Stimulated activated CD4-positive, alpha-beta T cell treated with anti-CD3 and anti-CD28 coated beads, Interleukin-15, amount 100 ng/mL, for 1 hour (primary cell): ENCODE data around the gene ASB6.
"Not testable (repeated sequence)": the region's sequence is repeated elsewhere in the genome, so short reads cannot be mapped to it uniquely, and the experiment has no call there.

Experiments
- DNase-seq, 2 donors: peaks; one replicate each; pipeline ENCODE4 v3.0.0-alpha.2; 2020; ENCODE audit warnings: low read depth in 1 of 2, low spot score in 1 of 2

ASB6 gene

GRCh38 chr9:129644902-129645301, 3.0 kb upstream of the ASB6 start:
- no peak for DNase-seq

- no peak for DNase-seq
These were observed 2.4 kb upstream of the ASB6 start for GRCh38 chr9:129644365-129644764.

GRCh38 chr9:129643706-129644105, 1.8 kb upstream of the ASB6 start:
- no peak for DNase-seq

DNA sequence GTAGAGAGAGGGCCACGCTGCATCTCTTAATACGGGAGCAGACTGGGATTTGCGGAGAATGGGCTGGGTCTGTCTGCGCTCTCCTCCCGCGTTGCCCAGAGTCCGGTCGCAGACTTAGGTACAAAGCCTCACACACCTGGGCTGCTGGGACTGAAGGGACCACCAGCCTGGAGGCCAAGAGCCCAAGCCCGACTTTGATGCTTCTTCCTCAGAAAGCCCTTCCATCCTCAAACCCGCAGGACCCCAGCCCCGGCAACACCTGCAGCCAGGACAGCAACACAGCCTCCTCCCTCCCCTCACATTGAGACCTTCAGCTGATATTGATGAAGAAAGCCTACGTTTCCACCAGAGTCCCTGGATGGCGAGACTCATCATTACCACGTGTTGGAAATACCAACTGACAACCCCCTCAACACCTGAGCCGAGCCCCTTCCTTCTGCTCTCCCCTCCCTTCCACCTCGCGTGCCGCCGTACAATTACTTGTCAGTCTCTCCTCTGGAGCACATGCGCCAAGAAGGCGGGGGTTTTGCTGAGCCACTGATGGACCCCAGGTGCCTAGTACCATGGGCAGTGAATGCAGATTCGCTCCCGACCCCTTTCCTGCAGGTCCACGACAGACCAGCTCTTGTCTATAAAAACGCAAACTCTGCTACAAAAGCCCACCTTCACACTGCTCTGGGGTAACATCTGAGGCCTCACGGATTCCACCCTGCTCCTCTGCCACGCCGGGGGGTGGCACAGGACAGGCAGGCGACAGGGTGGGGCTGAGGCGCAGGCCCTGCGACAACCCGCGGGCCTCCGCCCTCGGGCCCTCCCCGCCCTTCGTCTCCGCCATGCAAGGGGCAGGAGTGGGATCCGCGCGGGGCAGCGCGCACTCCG, 841 bp downstream of the ASB6 start:
- DNase-seq = no peak

DNA sequence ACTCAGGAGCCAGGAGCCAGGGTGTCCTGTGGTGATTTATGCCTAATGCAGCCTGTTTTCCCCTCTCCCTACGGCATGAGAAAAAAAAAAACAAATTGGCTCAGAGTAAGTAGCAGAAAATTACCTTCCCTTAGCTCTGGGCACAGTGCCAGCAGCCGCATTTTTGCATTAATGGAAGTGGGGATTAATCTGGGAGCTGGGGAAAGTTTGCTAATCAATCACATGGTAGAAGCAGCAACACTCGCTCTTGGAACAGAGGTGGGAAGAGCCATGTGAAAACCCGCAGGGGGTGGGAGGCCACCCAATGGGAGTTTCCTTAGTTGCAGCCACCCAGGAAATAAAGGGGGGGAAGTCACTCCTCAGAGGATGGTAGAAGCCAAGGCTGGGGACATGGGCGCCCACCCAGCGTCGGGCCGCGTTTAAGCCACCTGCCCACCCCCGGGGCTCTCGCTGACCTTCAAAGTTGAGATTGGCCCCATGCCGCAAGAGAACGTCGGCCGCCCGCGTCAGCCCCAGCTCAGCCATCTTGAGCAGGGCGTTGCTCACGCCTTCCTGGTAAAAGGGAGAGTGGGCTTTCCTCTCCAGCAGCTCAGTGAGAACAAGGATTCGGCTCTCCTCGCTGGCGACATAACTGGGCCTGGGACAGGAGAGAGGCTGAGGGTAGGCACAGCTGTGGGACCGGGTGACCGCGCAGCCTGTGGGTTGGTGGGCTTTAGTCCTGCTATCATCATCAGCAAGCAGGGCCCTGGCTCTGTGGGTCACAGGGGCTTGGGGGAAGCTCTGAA, 1.7 kb downstream of the ASB6 start:
- no peak for DNase-seq

- DNase-seq = no peak
These were observed 2.2 kb downstream of the ASB6 start for GRCh38 chr9:129639756-129640085.

- DNase-seq = no peak
These were observed 2.8 kb downstream of the ASB6 start for GRCh38 chr9:129639034-129639630.

DNA sequence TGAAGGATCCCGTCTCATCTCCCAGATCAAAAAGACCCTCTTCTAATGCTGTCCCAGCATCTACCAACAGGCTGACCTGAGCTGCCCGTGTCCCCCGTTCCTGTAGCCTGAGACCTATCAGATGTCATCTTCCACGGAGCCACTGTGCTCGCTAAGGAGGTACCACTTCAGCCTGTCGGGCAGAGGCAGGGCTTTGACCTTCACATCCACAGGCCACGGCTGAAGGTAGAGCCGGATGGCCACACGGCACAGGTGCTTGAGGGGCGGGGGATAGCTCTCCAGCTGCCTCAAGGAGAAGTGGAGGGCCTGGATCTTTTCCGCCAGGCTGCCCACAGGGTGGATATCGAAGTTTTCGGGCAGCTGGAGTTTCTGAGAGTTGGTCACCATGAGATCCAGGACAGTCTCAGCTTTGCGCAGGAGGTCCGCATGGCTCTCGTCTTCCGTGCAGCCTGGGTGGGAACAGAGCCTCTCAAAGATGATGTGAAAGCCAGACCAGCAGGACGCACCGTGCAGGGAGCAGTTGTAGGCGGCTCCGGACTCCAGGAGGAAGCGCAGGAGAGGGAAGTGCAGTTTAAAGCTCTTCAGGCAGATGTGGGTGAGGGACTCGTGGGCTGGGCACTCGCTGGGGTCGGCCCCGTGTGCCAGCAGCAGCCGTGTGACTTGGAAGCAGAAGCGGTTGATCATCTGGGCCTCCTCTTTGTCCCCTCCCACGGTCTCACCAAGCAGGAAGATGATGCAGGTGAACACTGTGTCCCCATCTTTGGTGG, 4.1 kb downstream of the ASB6 start:
- no peak for DNase-seq

DNA sequence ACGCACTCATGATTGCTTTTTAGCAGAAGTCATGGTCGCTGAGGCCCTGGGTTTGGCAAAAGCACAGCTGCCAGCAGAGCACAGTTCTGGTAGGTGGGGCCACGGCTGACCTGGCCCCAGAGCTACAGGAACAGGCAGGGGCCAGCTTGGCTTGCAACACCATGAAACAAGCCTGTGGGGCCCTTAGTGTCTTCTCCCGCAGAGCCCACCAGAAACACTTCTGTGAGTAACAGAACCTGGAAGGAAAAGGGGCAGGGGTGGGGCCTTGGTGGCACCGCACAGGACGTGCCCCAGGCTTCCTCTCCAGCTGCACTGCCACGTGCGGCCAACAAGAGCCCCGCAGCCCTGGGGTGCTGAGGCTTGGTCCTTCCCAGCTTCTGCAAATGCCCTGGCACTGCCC, 4.8 kb downstream of the ASB6 start:
- DNase-seq = no peak

DNA sequence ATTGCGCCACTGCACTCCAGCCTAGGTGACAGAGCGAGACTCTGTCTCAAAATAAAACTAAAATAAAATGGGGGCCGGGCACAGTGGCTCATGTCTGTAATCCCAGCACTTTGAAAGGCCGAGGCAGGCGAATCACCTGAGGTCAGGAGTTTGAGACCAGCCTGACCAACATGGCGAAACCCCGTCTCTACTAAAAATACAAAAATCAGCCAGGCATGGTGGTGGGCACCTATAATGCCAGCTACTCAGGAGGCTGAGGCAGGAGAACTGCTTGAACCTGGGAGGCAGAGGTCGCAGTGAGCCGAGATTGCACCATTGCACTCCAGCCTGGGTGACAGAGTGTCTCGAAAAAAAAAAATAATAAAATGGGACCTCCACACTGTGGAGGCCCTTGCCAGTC, 5.6 kb downstream of the ASB6 start:
- DNase-seq = not testable (repeated sequence)

GRCh38 chr9:129635099-129636065, 6.6 kb downstream of the ASB6 start:
- DNase-seq = no peak

- no peak for DNase-seq
These were observed 8.1 kb downstream of the ASB6 start for GRCh38 chr9:129633848-129634247.

DNA sequence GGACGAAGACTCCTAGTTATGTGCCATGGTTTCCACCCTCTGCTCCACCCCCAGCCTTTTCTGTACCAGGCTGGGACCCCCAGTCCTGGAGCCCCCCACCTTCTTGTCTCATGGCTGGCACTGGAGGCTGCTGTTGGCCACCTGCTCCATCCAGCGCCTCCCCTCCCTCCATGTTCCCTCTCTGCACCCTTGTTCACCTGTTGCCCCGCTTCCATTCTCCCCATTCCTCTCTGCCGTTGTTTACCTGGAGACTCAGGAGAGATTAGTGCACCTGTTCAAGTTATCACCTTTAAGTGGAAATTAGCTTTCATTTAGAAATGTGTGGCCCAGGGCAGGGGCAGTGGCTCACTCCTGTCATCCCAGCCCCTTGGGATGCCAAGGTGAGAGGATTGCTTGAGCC, 8.7 kb downstream of the ASB6 start:
- no peak for DNase-seq

DNA sequence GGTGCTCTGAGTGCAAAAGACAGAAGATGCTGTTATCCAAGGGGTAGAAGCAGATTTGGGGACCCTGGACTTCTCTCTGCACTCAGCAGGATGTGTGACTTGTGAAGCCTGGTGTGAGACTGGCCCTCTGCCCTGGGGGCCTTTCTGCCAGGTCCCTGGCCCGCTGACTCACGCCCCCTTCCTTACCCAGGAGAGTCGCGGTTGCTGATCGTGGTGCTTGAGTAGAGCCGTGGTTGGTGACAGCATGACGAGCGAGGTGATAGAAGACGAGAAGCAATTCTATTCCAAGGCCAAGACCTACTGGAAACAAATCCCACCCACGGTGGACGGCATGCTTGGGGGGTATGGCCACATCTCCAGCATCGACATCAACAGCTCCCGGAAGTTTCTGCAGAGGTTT, 9.5 kb downstream of the ASB6 start:
- no peak for DNase-seq

- no peak for DNase-seq
These were observed 10.2 kb downstream of the ASB6 start for GRCh38 chr9:129631674-129632129.

DNA sequence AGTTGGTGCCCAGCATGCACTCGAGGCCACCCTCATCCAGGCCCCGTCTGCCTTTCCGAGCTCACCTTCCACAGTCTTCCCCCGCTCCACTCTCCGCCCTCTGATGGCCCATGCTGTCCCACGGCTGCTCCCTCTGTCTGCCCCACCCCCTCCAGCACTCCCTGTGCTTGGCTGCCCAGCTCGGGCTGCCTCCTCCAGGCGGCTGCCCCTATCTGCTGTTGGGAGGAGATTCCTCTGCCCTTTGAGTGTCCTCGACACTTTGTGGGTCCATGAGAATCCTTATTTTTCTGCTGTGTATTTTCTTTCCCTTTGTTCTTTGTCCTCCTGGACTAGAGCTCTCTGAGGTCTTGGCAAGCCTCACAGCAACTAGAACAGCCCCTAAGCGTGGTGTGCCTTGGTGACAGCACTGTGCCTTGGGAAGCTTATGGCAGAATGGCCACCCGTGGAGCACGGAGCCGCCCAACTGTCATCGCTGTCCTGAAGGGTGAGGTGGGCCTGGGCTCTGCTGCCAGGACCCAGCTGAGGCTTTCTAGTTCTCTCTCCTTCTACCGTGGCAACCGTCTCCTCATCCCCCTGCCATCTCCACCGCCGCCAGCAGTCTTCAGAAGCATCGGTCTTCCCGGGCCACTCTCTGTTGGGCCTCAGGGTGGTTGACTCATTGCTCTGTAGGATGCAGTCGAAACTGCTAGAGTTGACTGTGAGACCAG, 10.8 kb downstream of the ASB6 start:
- no peak for DNase-seq

GRCh38 chr9:129629251-129629820, 12.6 kb downstream of the ASB6 start:
- no peak for DNase-seq

DNA sequence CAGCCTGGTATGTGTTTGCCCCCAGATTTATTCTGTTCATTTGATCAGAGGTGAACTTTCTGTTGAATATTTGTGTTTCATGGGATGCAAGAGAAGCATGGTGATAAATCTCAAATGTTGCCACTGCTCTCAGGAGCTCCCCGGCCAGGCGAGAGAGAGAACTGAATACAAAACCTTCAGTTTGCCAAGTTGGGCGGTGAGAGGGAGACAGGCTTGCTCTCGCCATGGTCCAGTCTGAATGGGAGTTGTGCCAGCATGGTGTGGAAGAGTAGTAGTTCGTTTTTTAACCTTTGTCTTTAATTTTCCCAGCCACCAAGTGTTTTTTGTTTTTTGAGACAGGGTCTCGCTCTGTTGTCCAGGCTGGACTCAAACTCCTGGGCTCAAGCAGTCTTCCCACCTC, 13.2 kb downstream of the ASB6 start:
- no peak for DNase-seq
